Fibroblast of the aortic adventitia (primary cell): ENCODE results near the gene RNMT. TPM values are rescaled to one million over a fixed set of nuclear protein-coding genes. Genes with fewer than 3 reads are reported as not detected.

Experiments
- DNase-seq: peaks from one replicate; pipeline ENCODE4 v3.0.0-alpha.2; 2010; ENCODE audit warnings: low read depth
- H3K4me3 ChIP-seq: 2 replicates; pipeline ENCODE4 v1.5.1; 2011; ENCODE audit warnings: low read depth, mild to moderate bottlenecking, control low read depth, low read length, moderate library complexity
- CTCF ChIP-seq: IDR thresholded peaks from 2 replicates; pipeline ENCODE4 v1.5.1; 2011; ENCODE audit warnings: mild to moderate bottlenecking, low read length, control low read depth, inconsistent platforms; ENCODE audit not compliant: insufficient read depth
- total RNA-seq: library from RNA; depleted of rRNA; stranded (reverse); fragments of >200 nt; gene quantifications from 2 replicates; pipeline ENCODE4 v1.2.3, GENCODE V29; 2012; ENCODE audit warnings: low replicate concordance

Gene RNMT
- total RNA-seq, 1 donor, result 30.0 TPM

GRCh38 chr18:13800505-13801259 lies 74.2 kb downstream of the RNMT start:
- peak; percentile 42 for TF ChIP-seq CTCF
- peak overlapping the region; percentile 40 for H3K4me3 ChIP-seq
- DNase-seq, result peak; percentile 31

DNA sequence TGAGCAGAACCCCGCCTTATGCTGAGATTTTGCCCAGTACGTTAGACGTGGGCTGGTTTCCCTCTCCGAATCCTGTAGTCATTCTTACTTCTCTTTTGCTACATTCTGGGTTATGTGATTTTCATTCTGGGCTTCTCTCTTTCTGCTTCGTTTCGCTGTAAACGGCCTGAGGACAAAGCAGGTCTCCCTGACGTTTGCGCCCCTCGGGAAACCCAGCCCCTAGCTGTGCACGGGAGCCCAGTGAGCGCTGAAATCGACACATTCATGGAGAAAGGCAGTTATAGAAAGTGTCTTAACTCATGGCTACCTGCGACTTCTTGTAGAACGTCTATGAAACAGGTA lies 74.8 kb downstream of the RNMT start:
- no peak for TF ChIP-seq CTCF
- H3K4me3 ChIP-seq, result peak overlapping the region; percentile 40
- DNase-seq, result no peak

- no peak for TF ChIP-seq CTCF
- DNase-seq, result no peak
- H3K4me3 ChIP-seq, result no peak overlapping the region
Observed at GRCh38 chr18:13804305-13804704, 77.8 kb downstream of the RNMT start.

GRCh38 chr18:13808294-13809042 lies 82.0 kb downstream of the RNMT start:
- TF ChIP-seq CTCF, result no peak
- no peak overlapping the region for H3K4me3 ChIP-seq
- no peak for DNase-seq

DNA sequence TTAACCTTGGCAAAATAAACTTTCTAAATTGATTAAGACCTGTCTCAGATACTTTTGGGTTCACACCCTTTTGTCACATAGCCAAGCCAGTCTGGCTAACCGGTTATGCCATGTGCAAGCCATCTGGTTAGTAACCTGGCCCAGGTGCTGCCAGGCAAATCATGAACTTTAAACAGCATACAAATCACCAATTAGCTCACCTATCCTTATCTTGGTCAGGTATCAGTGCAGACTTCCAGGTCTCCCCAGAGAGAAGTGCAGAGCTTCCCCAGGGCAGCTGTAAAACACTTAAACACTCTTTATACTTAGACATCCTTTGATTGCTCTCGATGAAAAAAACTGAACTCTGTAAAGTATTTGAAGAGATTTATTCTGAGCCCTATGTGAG lies 82.6 kb downstream of the RNMT start:
- no peak for TF ChIP-seq CTCF
- no peak for DNase-seq
- H3K4me3 ChIP-seq, result no peak overlapping the region

DNA sequence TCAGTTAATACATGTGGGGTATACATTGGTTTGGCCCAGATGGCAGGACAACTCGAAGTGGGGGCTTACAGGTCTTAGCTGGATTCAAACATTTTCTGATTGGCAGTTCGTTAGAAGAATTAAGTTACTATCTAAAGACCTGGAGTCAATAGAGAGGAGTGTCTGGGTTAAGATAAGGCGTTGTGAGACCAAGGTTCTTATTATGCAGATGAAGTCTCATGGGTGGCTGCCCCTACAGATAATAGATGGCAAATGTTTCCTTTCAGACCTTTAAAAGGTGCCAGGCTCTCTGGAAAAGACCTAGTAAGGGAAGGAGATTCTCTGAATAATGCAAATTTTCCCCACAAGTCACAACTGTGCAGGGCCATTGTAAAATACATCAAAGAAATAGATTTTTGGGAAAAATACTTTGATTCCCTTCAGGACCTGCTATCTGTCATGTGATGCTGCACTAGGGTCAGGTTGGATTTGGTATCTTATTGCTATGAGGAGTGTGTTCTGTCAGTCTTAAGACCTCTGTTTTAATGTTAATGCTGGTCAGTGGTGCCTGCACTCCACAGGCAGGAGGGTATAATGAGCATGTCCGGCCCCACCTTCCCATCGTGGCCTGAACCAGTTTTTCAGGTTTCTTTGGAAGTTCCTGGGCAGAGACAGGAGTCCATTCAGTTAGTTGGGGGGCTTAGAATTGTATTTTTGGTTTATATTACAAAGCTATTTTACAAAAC lies 83.2 kb downstream of the RNMT start:
- no peak for TF ChIP-seq CTCF
- H3K4me3 ChIP-seq, result no peak overlapping the region
- DNase-seq, result no peak
